Breast epithelium (tissue), 3 donors: ENCODE data around the gene DPEP1.

Experiments
- CTCF ChIP-seq, 3 donors: fragments of 450-650 bp; IDR thresholded peaks; one replicate each; pipeline ENCODE4 v1.5.1; 2016 to 2017; ENCODE audit warnings: antibody characterized with exemption in 3 of 3, mild to moderate bottlenecking in 3 of 3, moderate library complexity in 3 of 3
- POLR2A ChIP-seq: fragments of 450-650 bp; IDR thresholded peaks from one replicate; pipeline ENCODE4 v1.6.1; 2016; ENCODE audit warnings: antibody characterized with exemption, mild to moderate bottlenecking, moderate library complexity

GRCh38 chr16:89687092-89687940, 73.9 kb downstream of the DPEP1 start:
- TF ChIP-seq CTCF (IDR thresholded peaks at IDR 0.05) (no peak), POLR2A (no peak)
